IMR-90 (cell line): ENCODE data around the gene SLC4A7.

Experiments
- CTCF ChIP-seq: conservative IDR thresholded peaks from 2 replicates; pipeline ENCODE4 v1.5.1; 2012; ENCODE audit warnings: mild to moderate bottlenecking, low read depth, low read length, improper control_type of control experiment
- POLR2A ChIP-seq: IDR thresholded peaks from 2 replicates; pipeline ENCODE4 v1.6.1; 2012; ENCODE audit warnings: mild to moderate bottlenecking, low read depth, low read length
- RCOR1 ChIP-seq: IDR thresholded peaks from 2 replicates; pipeline ENCODE4 v1.6.1; 2012; ENCODE audit warnings: mild to moderate bottlenecking, low read length, improper control_type of control experiment; ENCODE audit not compliant: insufficient replicate concordance
- RFX5 ChIP-seq: IDR thresholded peaks from 2 replicates; pipeline ENCODE4 v1.8.0; 2012; ENCODE audit warnings: low read depth, mild to moderate bottlenecking, low read length, moderate library complexity
- SMC3 ChIP-seq: fragments of 150-350 bp; IDR thresholded peaks from 2 replicates; pipeline ENCODE4 v1.6.1; 2016; ENCODE audit warnings: low read depth, mild to moderate bottlenecking, antibody characterized with exemption, low read length, moderate library complexity

GRCh38 chr3:27357665-27358258 lies 126.4 kb downstream of the SLC4A7 start:
- TF ChIP-seq RFX5 (no peak), CTCF (peak; percentile 57), POLR2A (no peak), RCOR1 (no peak), SMC3 (peak; percentile 51)
